ENCODE results near the gene BDNF. TPM values are rescaled to one million over a fixed set of nuclear protein-coding genes. Genes with fewer than 3 reads are reported as not detected.

Gene BDNF
- total and polyA plus RNA-seq, 2 of the 8 experiments (the other 6 are each of a cell fraction or from before 2014, with no cell fraction given): 2.4 to 5.4 TPM

GRCh38 chr11:27717377-27717776, 17.1 kb upstream of the BDNF start (continued):
- TF ChIP-seq CHD7 (IDR thresholded peaks at IDR 0.05; ENCODE audit: insufficient replicate concordance, low read length): no peak
- TF ChIP-seq, protein P1, sequence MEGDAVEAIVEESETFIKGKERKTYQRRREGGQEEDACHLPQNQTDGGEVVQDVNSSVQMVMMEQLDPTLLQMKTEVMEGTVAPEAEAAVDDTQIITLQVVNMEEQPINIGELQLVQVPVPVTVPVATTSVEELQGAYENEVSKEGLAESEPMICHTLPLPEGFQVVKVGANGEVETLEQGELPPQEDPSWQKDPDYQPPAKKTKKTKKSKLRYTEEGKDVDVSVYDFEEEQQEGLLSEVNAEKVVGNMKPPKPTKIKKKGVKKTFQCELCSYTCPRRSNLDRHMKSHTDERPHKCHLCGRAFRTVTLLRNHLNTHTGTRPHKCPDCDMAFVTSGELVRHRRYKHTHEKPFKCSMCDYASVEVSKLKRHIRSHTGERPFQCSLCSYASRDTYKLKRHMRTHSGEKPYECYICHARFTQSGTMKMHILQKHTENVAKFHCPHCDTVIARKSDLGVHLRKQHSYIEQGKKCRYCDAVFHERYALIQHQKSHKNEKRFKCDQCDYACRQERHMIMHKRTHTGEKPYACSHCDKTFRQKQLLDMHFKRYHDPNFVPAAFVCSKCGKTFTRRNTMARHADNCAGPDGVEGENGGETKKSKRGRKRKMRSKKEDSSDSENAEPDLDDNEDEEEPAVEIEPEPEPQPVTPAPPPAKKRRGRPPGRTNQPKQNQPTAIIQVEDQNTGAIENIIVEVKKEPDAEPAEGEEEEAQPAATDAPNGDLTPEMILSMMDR (IDR thresholded peaks at IDR 0.05; ENCODE audit: control extremely low read depth in 1 of 3, insufficient read depth in 1 of 3, low read depth in 1 of 3, low read length in 3 of 3): peak in 1 of 3 experiments; percentile 30; a peak in 2 of 4 replicates
